Activated naive CD4-positive, alpha-beta T cell treated with anti-CD3 and anti-CD28 coated beads, Interleukin-2, amount 10 ng/mL, durations not matched to agents 5 hours and 36 hours (primary cell): ENCODE data around the gene TBXA2R. TPM values are rescaled to one million over a fixed set of nuclear protein-coding genes. Genes with fewer than 3 reads are reported as not detected.

Experiments
- total RNA-seq, 2 experiments: library from RNA; stranded (reverse); gene quantifications; one replicate each; pipeline ENCODE4 v1.2.3, GENCODE V29; 2021

The TBXA2R gene
- total RNA-seq: 1 to 10 TPM; 3.8 TPM

DNA sequence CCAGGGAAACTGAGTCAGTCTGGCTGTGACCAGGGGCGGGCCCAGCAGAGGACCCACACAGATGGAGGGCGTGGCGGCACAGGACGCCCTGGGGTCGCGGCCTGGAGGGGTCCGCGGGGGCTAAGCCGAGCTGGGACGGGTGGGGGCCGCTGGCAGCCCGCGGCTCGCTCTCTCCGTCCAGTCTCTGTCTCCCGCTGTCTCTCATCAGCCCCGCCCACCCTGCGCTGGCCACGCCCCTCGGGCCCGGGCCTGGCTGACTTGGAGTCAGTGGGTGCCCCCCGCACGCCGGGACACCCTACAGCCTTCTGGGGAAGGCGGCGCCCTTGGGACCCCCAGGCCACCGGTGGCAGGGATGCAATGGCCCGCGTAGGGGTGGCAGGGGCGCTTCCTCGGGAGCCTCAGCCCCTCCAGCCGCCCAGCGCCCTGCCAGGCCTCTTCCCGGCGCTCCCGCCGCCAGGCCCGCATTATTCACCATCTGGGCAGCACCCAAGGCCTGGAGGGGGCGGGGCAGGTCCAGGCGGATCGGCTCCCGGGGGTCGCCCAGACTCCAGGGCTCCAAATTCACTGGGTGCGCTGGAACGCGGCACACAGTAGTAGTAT, at the start of gene TBXA2R:
TSS of gene TBXA2R (minus strand) at position 186 of the 600 bp plus-strand sequence. CDS start 6,241 bp downstream, outside the sequence.

DNA sequence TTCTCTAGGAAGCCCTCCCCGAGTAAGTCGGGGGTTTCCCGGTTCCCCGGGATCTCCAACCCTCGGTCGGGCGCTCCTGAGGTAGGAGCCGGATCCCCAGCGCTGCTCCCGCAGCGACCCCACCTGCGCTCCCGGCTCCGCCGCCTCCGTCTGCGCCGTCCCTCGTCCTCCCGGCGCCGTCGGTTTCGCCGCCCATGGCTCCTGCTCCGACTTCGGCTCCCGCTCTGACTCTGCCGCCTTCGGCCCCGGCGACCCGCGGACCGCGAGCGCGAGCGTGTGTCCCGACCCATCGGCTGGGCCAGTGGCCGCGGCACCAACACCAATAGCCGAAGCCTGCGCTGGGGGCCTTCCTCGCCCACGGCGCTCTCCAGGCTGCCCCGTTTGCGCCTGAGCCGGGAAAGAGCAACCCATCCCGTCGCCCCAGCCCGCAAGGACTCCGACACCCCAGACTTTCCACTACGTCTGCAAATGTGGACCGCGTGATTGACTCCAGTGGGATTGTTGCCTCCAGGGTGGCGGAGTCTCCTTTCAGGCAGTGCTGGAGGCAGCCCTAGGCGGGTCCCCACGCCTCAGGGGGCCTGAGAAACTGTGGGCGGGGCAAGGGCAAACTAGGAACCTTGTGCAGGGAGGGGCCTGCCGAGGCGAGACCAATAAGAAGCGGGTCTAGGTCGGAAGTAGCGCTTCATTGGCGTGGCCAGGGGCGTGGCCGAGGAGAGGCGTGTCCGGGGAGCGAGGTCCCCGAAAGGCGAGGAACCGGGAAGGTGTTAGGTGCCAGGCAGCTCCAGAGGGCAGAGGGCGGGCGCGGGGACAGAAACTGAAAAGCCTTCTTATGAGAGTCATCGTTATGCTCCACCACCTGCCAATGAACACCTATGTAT, 20.0 kb upstream of the TBXA2R start, which contains the start of gene CACTIN:
TSS of gene CACTIN (minus strand) at position 318 of the 878 bp plus-strand sequence. CDS start at position 290, 28 bp downstream.

DNA sequence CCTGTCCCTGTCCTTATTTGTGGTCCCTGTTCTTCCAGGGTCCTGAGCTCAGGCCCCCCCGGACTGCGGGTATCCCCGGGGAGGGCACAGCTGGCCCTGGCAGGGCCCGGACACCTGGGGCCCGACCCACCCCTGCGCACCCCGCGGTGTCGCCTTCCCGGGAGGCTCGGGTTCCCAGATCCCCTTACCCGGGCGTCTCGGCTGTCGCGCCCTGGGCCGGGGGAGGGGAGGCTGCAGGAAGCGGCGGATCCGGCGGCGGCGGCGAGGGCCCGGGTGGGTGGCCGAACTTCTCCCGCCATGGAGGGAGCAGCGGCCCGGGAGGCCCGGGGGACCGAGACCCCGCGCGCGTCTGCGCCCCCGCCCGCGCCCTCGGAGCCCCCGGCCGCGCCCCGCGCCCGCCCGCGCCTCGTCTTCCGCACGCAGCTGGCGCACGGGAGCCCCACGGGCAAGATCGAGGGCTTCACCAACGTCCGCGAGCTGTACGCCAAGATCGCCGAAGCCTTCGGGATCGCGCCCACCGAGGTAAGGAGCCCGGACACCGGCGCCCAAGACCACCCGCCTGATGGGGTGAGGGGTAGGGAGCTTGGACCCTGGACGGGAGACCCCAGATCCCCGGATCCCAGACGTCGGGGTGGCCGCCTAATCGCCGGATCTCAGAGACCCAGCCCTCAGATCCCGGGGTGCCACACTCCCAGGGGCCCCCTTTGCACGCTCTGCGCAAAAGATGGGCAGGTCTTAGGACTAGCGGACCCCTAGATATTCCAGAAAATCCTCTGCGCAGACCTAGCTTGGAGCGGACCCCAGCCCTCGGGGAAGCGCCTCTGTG, 21.2 kb downstream of the TBXA2R start, which contains the start of gene GIPC3:
TSS of gene GIPC3 (plus strand) at position 178 of the 826 bp plus-strand sequence. CDS start at position 298, 120 bp downstream.

DNA sequence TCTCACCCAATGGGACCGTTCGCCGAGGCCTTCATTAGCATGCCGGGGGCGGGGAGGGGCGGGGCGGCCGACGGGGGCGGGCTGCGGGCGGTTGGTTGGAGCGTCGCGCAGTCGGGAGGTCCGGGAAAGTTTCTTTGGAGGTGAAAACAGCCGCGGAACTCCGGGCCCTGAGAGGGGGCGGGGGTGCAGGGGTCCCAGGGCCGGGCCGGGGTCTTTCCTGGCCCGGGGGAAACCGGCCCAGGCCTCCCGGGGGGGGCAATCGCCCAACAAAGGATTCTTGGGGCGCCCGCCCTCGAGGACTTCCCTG, 33.9 kb downstream of the TBXA2R start, which contains the start of gene HMG20B:
TSS of gene HMG20B (plus strand) at position 90 of the 307 bp plus-strand sequence. CDS start 366 bp downstream, outside the sequence.

DNA sequence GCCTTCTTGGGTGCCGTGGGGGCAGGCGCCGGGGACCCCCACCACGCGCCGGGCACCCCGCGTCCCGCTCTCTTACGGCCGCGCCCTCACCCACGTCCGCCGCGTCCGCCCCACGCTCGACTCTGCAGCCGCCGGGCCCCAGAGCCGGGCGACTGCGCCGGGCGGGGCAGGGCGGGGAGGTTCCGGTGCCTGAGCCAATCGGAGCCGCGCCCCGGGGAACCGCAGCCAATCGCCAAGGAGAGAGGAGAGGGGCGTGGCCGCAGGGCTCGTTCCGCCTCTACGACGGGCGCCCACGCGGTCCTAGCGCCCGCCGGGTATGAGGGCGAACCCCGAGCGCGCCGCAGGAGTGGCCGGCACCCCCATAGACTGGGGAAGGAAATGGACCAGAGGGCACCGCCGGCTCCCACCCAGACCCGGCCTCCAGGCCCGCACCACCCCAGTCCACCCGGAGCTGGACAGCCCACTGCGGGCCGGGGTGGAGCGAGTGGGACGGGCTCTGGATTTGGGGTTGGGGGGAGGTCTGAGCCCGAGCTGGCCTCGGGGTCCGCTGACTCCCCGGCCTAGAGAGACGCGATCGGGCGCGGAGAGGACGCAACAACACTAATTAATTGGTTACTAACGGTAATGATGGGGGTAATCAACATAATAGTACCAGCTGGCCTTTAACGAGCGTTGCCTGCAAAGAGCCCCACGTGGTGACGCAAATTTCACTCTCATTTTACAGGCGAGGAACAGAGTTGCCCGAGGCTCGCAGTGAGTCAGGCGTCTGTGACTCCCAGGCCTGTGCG, 49.0 kb downstream of the TBXA2R start, which contains the start of gene MFSD12:
TSS of gene MFSD12 (minus strand) at position 126 of the 788 bp plus-strand sequence. CDS start 183 bp downstream, outside the sequence.

Other genes with a start within 250 kb of the TBXA2R start
- gene NFIC, start 240.3 kb downstream of the TBXA2R start, total RNA-seq: 10 to 100 TPM; 11.1 to 12.6 TPM
- under 1 TPM in 1 of 2 experiments, not detected in 1; 0.25 TPM for gene SMIM24, start 126.3 kb downstream of the TBXA2R start, total RNA-seq
- gene SMIM44, start 123.4 kb downstream of the TBXA2R start, total RNA-seq: not detected
- 10 to 100 TPM; 10.2 to 10.3 TPM for gene DOHH, start 106.2 kb downstream of the TBXA2R start, total RNA-seq
- 10 to 100 TPM; 69.4 to 71.1 TPM for gene FZR1, start 100.6 kb downstream of the TBXA2R start, total RNA-seq
- gene TEKTIP1, start 67.7 kb downstream of the TBXA2R start, total RNA-seq: 1 to 10 TPM; 5.7 to 6.1 TPM
- 10 to 100 TPM; 80.6 to 82.9 TPM for gene MFSD12, start 49.3 kb downstream of the TBXA2R start, total RNA-seq
- gene HMG20B, start 33.9 kb downstream of the TBXA2R start, total RNA-seq: 10 to 100 TPM; 50.4 to 54.3 TPM
- 1 to 10 TPM; 2.9 to 3.0 TPM for gene GIPC3, start 21.4 kb downstream of the TBXA2R start, total RNA-seq
- 10 to 100 TPM; 29.1 to 30.9 TPM for gene CACTIN, start 19.9 kb upstream of the TBXA2R start, total RNA-seq
- gene PIP5K1C, start 93.6 kb upstream of the TBXA2R start, total RNA-seq: 10 to 100 TPM; 19.9 to 22.1 TPM
- gene TJP3, start 101.5 kb upstream of the TBXA2R start, total RNA-seq: 1 to 10 TPM; 4.1 to 6.0 TPM
- gene APBA3, start 154.8 kb upstream of the TBXA2R start, total RNA-seq: 10 to 100 TPM; 53.7 to 54.5 TPM
- gene MRPL54, start 155.8 kb upstream of the TBXA2R start, total RNA-seq: 10 to 100 TPM; 83.6 to 84.8 TPM
- gene RAX2, start 165.4 kb upstream of the TBXA2R start, total RNA-seq: not detected
- gene MATK, start 179.5 kb upstream of the TBXA2R start, total RNA-seq: 10 to 100 TPM; 35.8 to 38.8 TPM